A673 (cell line): Measurements from ENCODE around the gene NELL1.

ENCODE experiments used
- EZH2 ChIP-seq: fragments of 200-600 bp; sonication (generic); IDR thresholded peaks from 2 replicates; pipeline ENCODE4 v1.6.1; 2017; ENCODE audit warnings: borderline replicate concordance, low read depth, mild to moderate bottlenecking, mixed read lengths, antibody characterized with exemption, low read length; ENCODE audit not compliant: poor library complexity, severe bottlenecking
- TF ChIP-seq, protein P1 (sequence below): fragments of 300-800, 200-600 bp; sonication (generic); conservative IDR thresholded peaks from 2 replicates; pipeline ENCODE4 v1.5.1; 2017; ENCODE audit warnings: low read depth, mild to moderate bottlenecking, antibody characterized with exemption, low read length, moderate library complexity, mixed read lengths

DNA sequence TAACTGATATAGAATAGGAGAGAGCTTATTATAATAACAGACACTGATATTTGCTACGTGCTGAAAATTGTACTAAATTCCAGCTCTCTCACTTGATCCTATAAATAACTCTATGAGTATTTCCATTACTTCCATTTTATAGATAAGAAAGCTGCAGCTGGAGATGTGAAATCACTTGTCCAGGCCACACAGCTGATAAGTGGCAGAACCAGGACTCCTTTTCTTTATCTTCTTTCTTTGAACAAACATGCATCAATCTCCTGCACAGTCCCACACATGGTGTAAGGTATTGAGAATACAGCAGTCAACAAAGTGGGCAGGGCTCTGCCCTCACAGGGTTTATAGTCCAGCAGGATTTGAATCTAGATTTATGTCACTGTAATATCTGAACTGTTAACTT, 652.1 kb downstream of the NELL1 start:
- TF ChIP-seq, protein P1, sequence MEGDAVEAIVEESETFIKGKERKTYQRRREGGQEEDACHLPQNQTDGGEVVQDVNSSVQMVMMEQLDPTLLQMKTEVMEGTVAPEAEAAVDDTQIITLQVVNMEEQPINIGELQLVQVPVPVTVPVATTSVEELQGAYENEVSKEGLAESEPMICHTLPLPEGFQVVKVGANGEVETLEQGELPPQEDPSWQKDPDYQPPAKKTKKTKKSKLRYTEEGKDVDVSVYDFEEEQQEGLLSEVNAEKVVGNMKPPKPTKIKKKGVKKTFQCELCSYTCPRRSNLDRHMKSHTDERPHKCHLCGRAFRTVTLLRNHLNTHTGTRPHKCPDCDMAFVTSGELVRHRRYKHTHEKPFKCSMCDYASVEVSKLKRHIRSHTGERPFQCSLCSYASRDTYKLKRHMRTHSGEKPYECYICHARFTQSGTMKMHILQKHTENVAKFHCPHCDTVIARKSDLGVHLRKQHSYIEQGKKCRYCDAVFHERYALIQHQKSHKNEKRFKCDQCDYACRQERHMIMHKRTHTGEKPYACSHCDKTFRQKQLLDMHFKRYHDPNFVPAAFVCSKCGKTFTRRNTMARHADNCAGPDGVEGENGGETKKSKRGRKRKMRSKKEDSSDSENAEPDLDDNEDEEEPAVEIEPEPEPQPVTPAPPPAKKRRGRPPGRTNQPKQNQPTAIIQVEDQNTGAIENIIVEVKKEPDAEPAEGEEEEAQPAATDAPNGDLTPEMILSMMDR, result no peak
- TF ChIP-seq EZH2, result no peak
